K562 (cell line): ENCODE data around the gene GULP1. TPM values are rescaled to one million over a fixed set of nuclear protein-coding genes. Genes with fewer than 3 reads are reported as not detected.
A peak's percentile ranks its signal among the peaks of the same experiment; 100 is the strongest.

Experiments
- DNMT1 ChIP-seq: fragments of 450-650 bp; IDR thresholded peaks from 2 replicates; pipeline ENCODE4 v1.6.1; 2016; ENCODE audit warnings: antibody characterized with exemption, mild to moderate bottlenecking
- HDAC1 ChIP-seq, 2 experiments: fragments of 450-650 bp; IDR thresholded peaks; 2 replicates each; pipeline ENCODE4 v1.6.1; 2016 to 2017; ENCODE audit warnings: inconsistent platforms in 1 of 2, mild to moderate bottlenecking in 1 of 2, moderate library complexity in 1 of 2
- HLTF ChIP-seq: fragments of 450-650 bp; IDR thresholded peaks from 2 replicates; pipeline ENCODE4 v1.6.1; 2016
- IRF2 ChIP-seq: sonication (generic); formaldehyde crosslinking; IDR thresholded peaks from 2 replicates; pipeline ENCODE4 v1.8.1; 2022; ENCODE audit warnings: mild to moderate bottlenecking, missing genetic modification reagents
- NFE2 ChIP-seq: IDR thresholded peaks from 2 replicates; pipeline ENCODE4 v1.6.1; 2014; ENCODE audit warnings: antibody characterized with exemption, low read depth
- PML ChIP-seq: IDR thresholded peaks from 2 replicates; pipeline ENCODE4 v1.6.1; 2012; ENCODE audit warnings: low read length, inconsistent platforms
- POLR2A ChIP-seq: fragments of 450-650 bp; conservative IDR thresholded peaks from 2 replicates; pipeline ENCODE4 v1.6.1; 2016
- POLR2B ChIP-seq: fragments of 450-650 bp; IDR thresholded peaks from 2 replicates; pipeline ENCODE4 v1.6.1; 2018; ENCODE audit warnings: low read depth; ENCODE audit not compliant: partially characterized antibody
- POLR2G ChIP-seq: fragments of 200-400 bp; formaldehyde crosslinking; IDR thresholded peaks from 2 replicates; pipeline ENCODE4 v1.6.1; 2017; ENCODE audit warnings: low read depth, mild to moderate bottlenecking, antibody characterized with exemption, low read length, moderate library complexity
- PRDM10 ChIP-seq: fragments of 450-650 bp; IDR thresholded peaks from 2 replicates; pipeline ENCODE4 v1.6.1; 2018; ENCODE audit not compliant: partially characterized antibody
- SAP30 ChIP-seq: fragments of 200-600 bp; sonication (generic); IDR thresholded peaks from 2 replicates; pipeline ENCODE4 v1.6.1; 2012; ENCODE audit warnings: borderline replicate concordance, low read depth, mild to moderate bottlenecking, moderate library complexity, low read length, control low read depth, inconsistent platforms; ENCODE audit not compliant: insufficient read depth, poor library complexity, severe bottlenecking
- SOX6 ChIP-seq: fragments of 450-650 bp; IDR thresholded peaks from 2 replicates; pipeline ENCODE4 v1.6.1; 2014; ENCODE audit warnings: mild to moderate bottlenecking
- SP1 ChIP-seq: sonication (generic); formaldehyde crosslinking; IDR thresholded peaks from 2 replicates; pipeline ENCODE4 v1.8.1; 2022; ENCODE audit warnings: mild to moderate bottlenecking, missing genetic modification reagents
- STAG1 ChIP-seq: sonication (generic); formaldehyde crosslinking; IDR thresholded peaks from 2 replicates; pipeline ENCODE4 v1.5.0; 2020; ENCODE audit warnings: missing genetic modification reagents, borderline replicate concordance
- TAF9B ChIP-seq: fragments of 450-650 bp; IDR thresholded peaks from 2 replicates; pipeline ENCODE4 v1.6.1; 2018; ENCODE audit warnings: mild to moderate bottlenecking; ENCODE audit not compliant: partially characterized antibody
- TRIM28 ChIP-seq: fragments of 450-650 bp; IDR thresholded peaks from 2 replicates; pipeline ENCODE4 v1.6.1; 2017
- UBTF ChIP-seq, 2 experiments: IDR thresholded peaks; 2 replicates each; pipeline ENCODE4 v1.6.1; 2012; ENCODE audit warnings: improper control_type of control experiment in 2 of 2, low read depth in 2 of 2, low read length in 2 of 2, borderline replicate concordance in 1 of 2
- ZNF134 ChIP-seq: fragments of 250-450 bp; sonication (Bioruptor Pico); conservative IDR thresholded peaks from 2 replicates; pipeline ENCODE4 v1.4.0; 2020
- ZNF224 ChIP-seq: sonication (generic); formaldehyde crosslinking; IDR thresholded peaks from 2 replicates; pipeline ENCODE4 v1.8.0; 2022; ENCODE audit warnings: mild to moderate bottlenecking, missing genetic modification reagents
- ZNF778 ChIP-seq: fragments of 450-650 bp; formaldehyde crosslinking; IDR thresholded peaks from 2 replicates; pipeline ENCODE4 v1.4.0; 2020; ENCODE audit warnings: mild to moderate bottlenecking, moderate library complexity
- ZSCAN32 ChIP-seq: fragments of 450-650 bp; formaldehyde crosslinking; IDR thresholded peaks from 2 replicates; pipeline ENCODE4 v1.4.0; 2020; ENCODE audit warnings: mild to moderate bottlenecking, moderate library complexity
- polyA plus RNA-seq, 8 experiments: library from polyadenylated mRNA; depleted of rRNA in 4 of 8; stranded (reverse) in 5 of 8; unstranded in 3 of 8; fragments of >200 nt; fragmentation: Nextera tagmentation in 2 of 8; fragmentation: Illumina TruSeq in 1 of 8; extraction: Ambion mirVana in 2 of 8; extraction: Trizol in 1 of 8; gene quantifications; 2 replicates each; pipeline versions ENCODE4 v1.2.1 to v1.2.3, GENCODE V29; 2011 to 2014; ENCODE audit warnings: inconsistent platforms in 1 of 8, missing spikeins in 1 of 8
- total RNA-seq, 7 experiments: library from RNA; depleted of rRNA in 6 of 7; stranded (reverse); fragments of >200 nt in 6 of 7; fragmentation: Illumina TruSeq in 2 of 7; extraction: Trizol in 2 of 7; gene quantifications; 2 replicates each; pipeline versions ENCODE4 v1.2.1 to v1.2.3, GENCODE V29; 2011 to 2021; ENCODE audit warnings: low replicate concordance in 1 of 7

GULP1 gene
- total and polyA plus RNA-seq, 9 of the 15 experiments (the other 6 are each of a cell fraction or from before 2014, with no cell fraction given), result 8.5 to 25.3 (median 19.5) TPM

GRCh38 chr2:188292348-188293239 lies 920 bp downstream of the GULP1 start (continued):
- no peak for TF ChIP-seq STAG1 (CRISPR knock-in tag)
- TF ChIP-seq IRF2 (CRISPR knock-in tag), result no peak
- TF ChIP-seq HLTF, result no peak
- no peak for TF ChIP-seq ZNF134 (CRISPR knock-in tag)
- TF ChIP-seq POLR2B, result peak; percentile 39
- TF ChIP-seq PML, result 0 out of 2 replicates have a peak, but pooled peaks have one; percentile 30
- no peak for TF ChIP-seq SOX6
- TF ChIP-seq DNMT1, result no peak
- no peak for TF ChIP-seq ZNF224 (CRISPR knock-in tag)
- TF ChIP-seq TRIM28, result no peak
- TF ChIP-seq TAF9B, result peak; percentile 35
- no peak for TF ChIP-seq NFE2
- peak; percentile 76 for TF ChIP-seq PRDM10
- no peak for TF ChIP-seq ZSCAN32 (CRISPR knock-in tag)
- peak; percentile 39 for TF ChIP-seq SAP30
- TF ChIP-seq UBTF (IDR thresholded peaks at IDR 0.05; ENCODE audit: borderline replicate concordance in 1 of 2, low read depth in 2 of 2, low read length in 2 of 2), result peak; percentile 12 to 72; a peak in 2 of 4 replicates
- TF ChIP-seq HDAC1 (IDR thresholded peaks at IDR 0.05), result peak in 1 of 2 experiments; percentile 9; a peak in 1 of 4 replicates
- TF ChIP-seq POLR2G, result peak; percentile 82; the same call in 1 of the 2 replicates
- TF ChIP-seq POLR2A, result peak; percentile 48
- TF ChIP-seq SP1 (CRISPR knock-in tag), result no peak; the same call in 1 of the 2 replicates
- TF ChIP-seq ZNF778, result no peak
